GM23338 (cell line): ENCODE measurements around the gene APCDD1L. TPM values are rescaled to one million over a fixed set of nuclear protein-coding genes. Genes with fewer than 3 reads are reported as not detected.

Experiments
- ATAC-seq: fragments of 200-7000 bp; cut with Tn5 transposase; 3 replicates; pipeline ENCODE4 v1.9.1; 2020
- DNase-seq: peaks from one replicate; pipeline ENCODE4 v3.0.0-alpha.2; 2015; ENCODE audit warnings: low spot score
- H2AFZ ChIP-seq: fragments of 200-600 bp; sonication (generic); 2 replicates; pipeline ENCODE4 v1.8.0; 2016; ENCODE audit warnings: antibody characterized with exemption, mild to moderate bottlenecking, moderate library complexity
- H3F3A ChIP-seq: fragments of 200-600 bp; sonication (generic); replicated peaks from 2 replicates; pipeline ENCODE4 v1.8.0; 2017; ENCODE audit warnings: antibody characterized with exemption, mixed run types, low read depth
- H3K27ac ChIP-seq: fragments of 200-600 bp; sonication (generic); 2 replicates; pipeline ENCODE4 v1.6.1; 2016; ENCODE audit warnings: low read depth
- H3K27me3 ChIP-seq: fragments of 200-600 bp; sonication (generic); 2 replicates; pipeline ENCODE4 v1.8.0; 2016; ENCODE audit warnings: mild to moderate bottlenecking, mixed run types, moderate library complexity; ENCODE audit not compliant: insufficient read depth
- H3K36me3 ChIP-seq: fragments of 200-600 bp; sonication (generic); 2 replicates; pipeline ENCODE4 v1.8.0; 2016; ENCODE audit warnings: mild to moderate bottlenecking; ENCODE audit not compliant: insufficient read depth
- H3K4me1 ChIP-seq: fragments of 200-600 bp; sonication (generic); 2 replicates; pipeline ENCODE4 v1.8.0; 2016; ENCODE audit warnings: mild to moderate bottlenecking, moderate library complexity; ENCODE audit not compliant: insufficient read depth
- H3K4me2 ChIP-seq: fragments of 200-600 bp; sonication (generic); 2 replicates; pipeline ENCODE4 v1.7.1; 2017; ENCODE audit warnings: mixed run types
- H3K4me3 ChIP-seq: fragments of 200-600 bp; sonication (generic); 2 replicates; pipeline ENCODE4 v1.6.1; 2016; ENCODE audit warnings: mixed run types
- H3K79me2 ChIP-seq: fragments of 200-600 bp; sonication (generic); replicated peaks from 2 replicates; pipeline ENCODE4 v1.8.0; 2017; ENCODE audit warnings: mild to moderate bottlenecking; ENCODE audit not compliant: insufficient read depth
- H3K9me2 ChIP-seq: fragments of 200-600 bp; sonication (generic); 2 replicates; pipeline ENCODE4 v1.8.0; 2017; ENCODE audit not compliant: insufficient read depth
- H4K20me1 ChIP-seq: fragments of 200-600 bp; sonication (generic); replicated peaks from 2 replicates; pipeline ENCODE4 v1.8.0; 2017; ENCODE audit warnings: mild to moderate bottlenecking; ENCODE audit not compliant: insufficient read depth
- H3K27ac Mint-ChIP-seq: 2 replicates; pipeline ENCODE4 v1.8.0; 2020; ENCODE audit warnings: inconsistent platforms, mild to moderate bottlenecking, moderate library complexity, mixed read lengths
- H3K27me3 Mint-ChIP-seq: 3 replicates; pipeline ENCODE4 v1.8.0; 2022; ENCODE audit warnings: low read depth, mild to moderate bottlenecking, moderate library complexity, mixed read lengths, inconsistent platforms; ENCODE audit not compliant: insufficient read depth, poor library complexity
- H3K36me3 Mint-ChIP-seq: 3 replicates; pipeline ENCODE4 v1.8.0; 2021; ENCODE audit warnings: low read depth, mild to moderate bottlenecking, inconsistent platforms, moderate library complexity, mixed read lengths
- H3K4me1 Mint-ChIP-seq: 3 replicates; pipeline ENCODE4 v1.8.0; 2020; ENCODE audit warnings: mild to moderate bottlenecking, inconsistent platforms, mixed read lengths
- H3K4me3 Mint-ChIP-seq: 3 replicates; pipeline ENCODE4 v1.8.0; 2021; ENCODE audit warnings: moderate library complexity, mild to moderate bottlenecking, inconsistent platforms, mixed read lengths
- H3K9me3 Mint-ChIP-seq: 3 replicates; pipeline ENCODE4 v1.8.0; 2020; ENCODE audit warnings: moderate library complexity, mild to moderate bottlenecking, inconsistent platforms, mixed read lengths
- CREB1 ChIP-seq: fragments of 250-450 bp; sonication (Bioruptor Pico); IDR thresholded peaks from 2 replicates; pipeline ENCODE4 v1.5.0; 2020; ENCODE audit warnings: low read depth, mild to moderate bottlenecking, moderate library complexity
- CTCF ChIP-seq, 2 experiments: fragments of 200-600 bp in 1 of 2; sonication (generic) in 1 of 2; conservative IDR thresholded peaks; 2 replicates each; pipeline versions ENCODE4 v1.5.1 to v1.6.1; 2016 to 2017; ENCODE audit warnings: antibody characterized with exemption in 2 of 2, low read depth in 2 of 2, mild to moderate bottlenecking in 2 of 2, moderate library complexity in 1 of 2
- EZH2 ChIP-seq: fragments of 200-600 bp; sonication (generic); IDR thresholded peaks from one replicate; pipeline ENCODE4 v1.8.0; 2017; ENCODE audit warnings: antibody characterized with exemption, mild to moderate bottlenecking, low read depth; ENCODE audit not compliant: unreplicated experiment
- EZH2phosphoT487 ChIP-seq: fragments of 200-600 bp; sonication (generic); IDR thresholded peaks from one replicate; pipeline ENCODE4 v1.8.1; 2018; ENCODE audit warnings: antibody characterized with exemption; ENCODE audit not compliant: unreplicated experiment
- NANOG ChIP-seq: IDR thresholded peaks from 2 replicates; pipeline ENCODE4 v1.6.1; 2016; ENCODE audit warnings: antibody characterized with exemption, borderline replicate concordance
- POLR2AphosphoS5 ChIP-seq: IDR thresholded peaks from 2 replicates; pipeline ENCODE4 v1.6.1; 2016; ENCODE audit warnings: antibody characterized with exemption, low read depth
- REST ChIP-seq: IDR thresholded peaks from one replicate; pipeline ENCODE4 v1.6.1; 2018; ENCODE audit warnings: antibody characterized with exemption; ENCODE audit not compliant: unreplicated experiment
- ZNF331 ChIP-seq: fragments of 250-450 bp; sonication (Bioruptor Pico); IDR thresholded peaks from 2 replicates; pipeline ENCODE4 v1.5.0; 2020; ENCODE audit warnings: low read depth, mild to moderate bottlenecking, moderate library complexity
- ZNF462 ChIP-seq: fragments of 250-450 bp; sonication (Bioruptor Pico); IDR thresholded peaks from 2 replicates; pipeline ENCODE4 v1.5.0; 2020; ENCODE audit warnings: mild to moderate bottlenecking, moderate library complexity
- polyA plus RNA-seq: library from polyadenylated mRNA; unstranded; fragments of >200 nt; fragmentation: Nextera tagmentation; extraction: Ambion mirVana; gene quantifications from 2 replicates; pipeline ENCODE4 v1.2.1, GENCODE V29; 2016
- total RNA-seq: library from RNA; depleted of rRNA; stranded (reverse); fragments of >200 nt; shearing (Covaris generic); gene quantifications from 2 replicates; pipeline ENCODE4 v1.2.3, GENCODE V29; 2014

Gene APCDD1L
- total and polyA plus RNA-seq, 2 experiments from 2014 or later, result 1.8 to 4.6 TPM

- no peaks in the 10 kb centered on the region for H3K79me2 ChIP-seq
- no peak overlapping the region for H3K4me3 ChIP-seq
- H3K36me3 ChIP-seq, result no peaks in the 10 kb centered on the region
- H3K27ac ChIP-seq, result no peak overlapping the region
- no peaks in the 10 kb centered on the region for H3K4me1 ChIP-seq
- DNase-seq (no peak), ATAC-seq (no peak)
- H3K4me2 ChIP-seq, result no peak overlapping the region
- peaks cover 7% of the 10 kb centered on the region for H3K4me1 Mint-ChIP-seq
- no peak overlapping the region for H3K27ac Mint-ChIP-seq
- no peaks in the 10 kb centered on the region for H3K9me2 ChIP-seq
- H3K4me3 Mint-ChIP-seq, result no peak overlapping the region
- TF ChIP-seq NANOG (no peak), REST (no peak)
- peaks cover 4% of the 10 kb centered on the region; the same call in 2 of the 3 replicates for H3K9me3 Mint-ChIP-seq
- H3K27me3 Mint-ChIP-seq, result peaks cover 9% of the 10 kb centered on the region
- H3K36me3 Mint-ChIP-seq, result no peaks in the 10 kb centered on the region
- H3F3A ChIP-seq, result no peaks in the 10 kb centered on the region
- H3K27me3 ChIP-seq, result no peaks in the 10 kb centered on the region
- no peaks in the 10 kb centered on the region for H4K20me1 ChIP-seq
- no peak overlapping the region for H2AFZ ChIP-seq
Measured at GRCh38 chr20:58551631-58552030, 36.4 kb upstream of the APCDD1L start.

GRCh38 chr20:58550275-58551059 lies 35.3 kb upstream of the APCDD1L start:
- H3F3A ChIP-seq, result no peaks in the 10 kb centered on the region
- H4K20me1 ChIP-seq, result no peaks in the 10 kb centered on the region
- ATAC-seq (no peak), DNase-seq (no peak)
- peaks cover 9% of the 10 kb centered on the region for H3K27me3 Mint-ChIP-seq
- no peaks in the 10 kb centered on the region for H3K79me2 ChIP-seq
- H3K9me3 Mint-ChIP-seq, result peaks cover 4% of the 10 kb centered on the region; the same call in 2 of the 3 replicates
- no peak overlapping the region for H3K27ac ChIP-seq
- H3K4me3 ChIP-seq, result no peak overlapping the region
- no peaks in the 10 kb centered on the region for H3K36me3 ChIP-seq
- no peaks in the 10 kb centered on the region for H3K4me1 ChIP-seq
- H2AFZ ChIP-seq, result no peak overlapping the region
- H3K36me3 Mint-ChIP-seq, result no peaks in the 10 kb centered on the region
- H3K4me1 Mint-ChIP-seq, result peaks cover 7% of the 10 kb centered on the region
- H3K4me2 ChIP-seq, result no peak overlapping the region
- no peak overlapping the region for H3K27ac Mint-ChIP-seq
- no peaks in the 10 kb centered on the region for H3K27me3 ChIP-seq
- no peak overlapping the region for H3K4me3 Mint-ChIP-seq
- no peaks in the 10 kb centered on the region for H3K9me2 ChIP-seq
- no peak for TF ChIP-seq ZNF331 (CRISPR knock-in tag)
- no peak for TF ChIP-seq POLR2AphosphoS5
- no peak for TF ChIP-seq CTCF (conservative IDR thresholded peaks at IDR 0.05; ENCODE audit: low read depth in 2 of 2)
- TF ChIP-seq EZH2phosphoT487, result no peak
- TF ChIP-seq NANOG, result no peak
- TF ChIP-seq EZH2, result no peak
- TF ChIP-seq ZNF462 (CRISPR knock-in tag), result no peak
- TF ChIP-seq CREB1 (CRISPR knock-in tag), result no peak
